Heart left ventricle (tissue), 16 donors: ENCODE results near the gene UBE3A. TPM values are rescaled to one million over a fixed set of nuclear protein-coding genes. Genes with fewer than 3 reads are reported as not detected.

Experiments
- ATAC-seq, 4 donors: fragments of 200-7000 bp; cut with Tn5 transposase; one replicate each; pipeline ENCODE4 v1.9.1; 2020 to 2022; ENCODE audit warnings: moderate library complexity in 4 of 4, mild to moderate bottlenecking in 3 of 4, moderate number of reproducible peaks in 1 of 4
- DNase-seq, 5 donors: peaks; one replicate each; pipeline ENCODE4 v3.0.0-alpha.2; 2020
- H3K27ac ChIP-seq, 12 donors: fragments of 200-600 bp; sonication (generic) in 4 of 12; one replicate each; pipeline versions ENCODE4 v1.5.0 to v1.8.0; 2016 to 2022; ENCODE audit warnings: mild to moderate bottlenecking in 2 of 12
- H3K27me3 ChIP-seq, 9 donors: fragments of 200-600 bp; sonication (generic) in 2 of 9; one replicate each; pipeline versions ENCODE4 v1.5.1 to v1.8.0; 2016 to 2022; ENCODE audit warnings: mild to moderate bottlenecking in 3 of 9
- H3K36me3 ChIP-seq, 9 donors: fragments of 200-600 bp; sonication (generic) in 2 of 9; one replicate each; pipeline versions ENCODE4 v1.5.0 to v1.8.0; 2018 to 2022; ENCODE audit warnings: mild to moderate bottlenecking in 2 of 9
- H3K4me1 ChIP-seq, 12 donors: fragments of 200-600 bp; sonication (generic) in 4 of 12; one replicate each; pipeline versions ENCODE4 v1.5.0 to v1.8.0; 2016 to 2022; ENCODE audit warnings: mild to moderate bottlenecking in 3 of 12
- H3K4me3 ChIP-seq, 12 donors: fragments of 200-600 bp; sonication (generic) in 4 of 12; one replicate each; pipeline versions ENCODE4 v1.5.0 to v1.8.0; 2017 to 2022; ENCODE audit warnings: mild to moderate bottlenecking in 9 of 12, moderate library complexity in 4 of 12
- H3K9me3 ChIP-seq, 12 donors: fragments of 200-600 bp; sonication (generic) in 4 of 12; one replicate each; pipeline versions ENCODE4 v1.5.0 to v1.8.0; 2016 to 2022; ENCODE audit warnings: mild to moderate bottlenecking in 1 of 12
- CTCF ChIP-seq, 12 donors: fragments of 200-600 bp; sonication (generic) in 4 of 12; IDR thresholded peaks; one replicate each; pipeline versions ENCODE4 v1.5.0 to v1.8.0; 2018 to 2022; ENCODE audit warnings: antibody characterized with exemption in 12 of 12, mild to moderate bottlenecking in 5 of 12
- POLR2A ChIP-seq, 2 donors: fragments of 450-650 bp; IDR thresholded peaks; one replicate each; pipeline ENCODE4 v1.6.1; 2017; ENCODE audit warnings: antibody characterized with exemption in 2 of 2, mild to moderate bottlenecking in 2 of 2, moderate library complexity in 2 of 2
- WGBS, 4 donors: extraction: QIAGEN DNeasy Blood & Tissue Kit in 2 of 4; methylation state at CpG; one replicate each; pipeline versions ENCODE4 v1.1.5 to v1.1.7; 2013 to 2018; 5-methylcytosine and 5-hydroxymethylcytosine counted together
- intact Hi-C, 10 donors: fragments of 100-400 bp; cut with DNase I; formaldehyde crosslinking; loops; one replicate each; pipeline versions ENCODE4 v1.11.1 to v1.14.2; 2022
- polyA plus RNA-seq, 2 donors: library from polyadenylated mRNA; stranded (reverse); fragments of 200-250 nt; gene quantifications; one replicate each; pipeline ENCODE4 v1.2.3, GENCODE V29; 2013
- total RNA-seq, 9 donors: library from RNA; depleted of rRNA in 2 of 9; stranded (reverse); fragments of >200 nt in 2 of 9; fragmentation: NEBNext Ultra II Directional in 3 of 9; extraction: Animal tissue kit (Norgen Biotek cat#: 25700) in 3 of 9; gene quantifications; one replicate each; pipeline versions ENCODE4 v1.1.0 to v1.2.4, GENCODE V29; 2016 to 2023
- donor health status: ischemic (EF 13 %, LVEDD 7.1; RV severe dilation, severe dysfunction).
- donor health status: healthy with polysubstance abuse.
- donor health status: DM: no; HTN: yes; CAD: no.
- donor health status: DM: no; HTN: no; CAD: no.
- donor health status: ischemic (EF 25% LVEDD 6.9; RV normal size, moderate dysfunction).
- donor health status: ischemic (EF 25% LVEDD 5.7; RV mildly dilated, moderate dysfunction).
- donor health status: healthy.
- donor health status: DM: yes; HTN: yes; CAD: no.
- donor health status: ischemic (EF 35%, LVEDD 5.7; RV mildly dilated, moderate dysfunction).
- donor health status: nonischemic (EF 11% LVEDD 7.7; RV severe dilation, severe dysfunction).
- donor health status: DM: yes; HTN: yes; CAD: no.
- donor health status: PGD.
- donor health status: ischemic (EF 29% LVEDD 5.4; RV normal size, mild dysfunction).
- donor health status: nonischemic (EF 23%, LVEDD 6.1; RV moderate dilation, normal function).

The UBE3A gene
- total and polyA plus RNA-seq, 11 donors, result 34.6 to 140 (median 103) TPM

- no peak for DNase-seq
- WGBS, 4 donors, result 65 to 78% (median 70%) methylated on average over 2 of the region's 2 CpGs
- Histone ChIP-seq H3K36me3 (no peaks in the 10 kb centered on the region), H3K4me1 (peaks cover 0 to 23% (median 2%) of the 10 kb centered on the region in 12 donors), H3K4me3 (no peak overlapping the region), H3K27ac (no peak overlapping the region), H3K9me3 (no peaks in the 10 kb centered on the region), H3K27me3 (no peaks in the 10 kb centered on the region)
- TF ChIP-seq POLR2A (IDR thresholded peaks at IDR 0.05) (no peak), CTCF (IDR thresholded peaks at IDR 0.05) (no peak)
- no peak for ATAC-seq
- intact Hi-C loops, result no loop called here
These were observed 26.0 kb upstream of the UBE3A start for GRCh38 chr15:25464784-25465183.

- Histone ChIP-seq H3K4me3 (no peak overlapping the region), H3K4me1 (peaks cover 0 to 19% (median 2%) of the 10 kb centered on the region in 12 donors), H3K9me3 (no peaks in the 10 kb centered on the region), H3K27ac (no peak overlapping the region), H3K27me3 (no peaks in the 10 kb centered on the region), H3K36me3 (no peaks in the 10 kb centered on the region)
- 0% methylated on average over 1 of the region's 1 CpG for WGBS, 4 donors
- intact Hi-C loops, result no loop called here
- DNase-seq, result no peak
- TF ChIP-seq POLR2A (IDR thresholded peaks at IDR 0.05), result no peak
- no peak for TF ChIP-seq CTCF (IDR thresholded peaks at IDR 0.05)
- ATAC-seq, result no peak
These were observed 25.6 kb upstream of the UBE3A start for GRCh38 chr15:25464383-25464782.

- Histone ChIP-seq H3K27me3 (no peaks in the 10 kb centered on the region), H3K36me3 (no peaks in the 10 kb centered on the region), H3K9me3 (peaks cover 0 to 13% (median 6%) of the 10 kb centered on the region in 12 donors), H3K27ac (no peak overlapping the region), H3K4me3 (no peak overlapping the region), H3K4me1 (no peaks in the 10 kb centered on the region)
- 82 to 88% (median 85%) methylated on average over 3 of the region's 3 CpGs for WGBS, 4 donors
- DNase-seq, result no peak
- no peak for ATAC-seq
- TF ChIP-seq CTCF (IDR thresholded peaks at IDR 0.05) (no peak), POLR2A (IDR thresholded peaks at IDR 0.05) (no peak)
- intact Hi-C loops, result no loop called here
These were observed 17.4 kb upstream of the UBE3A start for GRCh38 chr15:25456196-25456595.

- intact Hi-C loops, result no loop called here
- no peaks in the 10 kb centered on the region for H3K36me3 ChIP-seq
- no peak overlapping the region for H3K27ac ChIP-seq
- no peaks in the 10 kb centered on the region for H3K27me3 ChIP-seq
- peaks cover 0 to 20% (median 12%) of the 10 kb centered on the region in 12 donors for H3K9me3 ChIP-seq
- WGBS, 4 donors, result 84 to 88% (median 86%) methylated on average over 3 of the region's 3 CpGs
- ATAC-seq (no peak), DNase-seq (no peak)
- no peaks in the 10 kb centered on the region for H3K4me1 ChIP-seq
- TF ChIP-seq POLR2A (IDR thresholded peaks at IDR 0.05) (no peak), CTCF (IDR thresholded peaks at IDR 0.05) (no peak)
- no peak overlapping the region for H3K4me3 ChIP-seq
These were observed 16.4 kb upstream of the UBE3A start for GRCh38 chr15:25455226-25455625.
